ENCODE measurements around the gene ABCG1.

ABCG1 gene

GRCh38 chr21:42303443-42303842, 84.5 kb downstream of the ABCG1 start:
- H3K4me3 ChIP-seq (ENCODE audit: low read depth, low read length) = no peak overlapping the region
- TF ChIP-seq, protein P1, sequence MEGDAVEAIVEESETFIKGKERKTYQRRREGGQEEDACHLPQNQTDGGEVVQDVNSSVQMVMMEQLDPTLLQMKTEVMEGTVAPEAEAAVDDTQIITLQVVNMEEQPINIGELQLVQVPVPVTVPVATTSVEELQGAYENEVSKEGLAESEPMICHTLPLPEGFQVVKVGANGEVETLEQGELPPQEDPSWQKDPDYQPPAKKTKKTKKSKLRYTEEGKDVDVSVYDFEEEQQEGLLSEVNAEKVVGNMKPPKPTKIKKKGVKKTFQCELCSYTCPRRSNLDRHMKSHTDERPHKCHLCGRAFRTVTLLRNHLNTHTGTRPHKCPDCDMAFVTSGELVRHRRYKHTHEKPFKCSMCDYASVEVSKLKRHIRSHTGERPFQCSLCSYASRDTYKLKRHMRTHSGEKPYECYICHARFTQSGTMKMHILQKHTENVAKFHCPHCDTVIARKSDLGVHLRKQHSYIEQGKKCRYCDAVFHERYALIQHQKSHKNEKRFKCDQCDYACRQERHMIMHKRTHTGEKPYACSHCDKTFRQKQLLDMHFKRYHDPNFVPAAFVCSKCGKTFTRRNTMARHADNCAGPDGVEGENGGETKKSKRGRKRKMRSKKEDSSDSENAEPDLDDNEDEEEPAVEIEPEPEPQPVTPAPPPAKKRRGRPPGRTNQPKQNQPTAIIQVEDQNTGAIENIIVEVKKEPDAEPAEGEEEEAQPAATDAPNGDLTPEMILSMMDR (IDR thresholded peaks at IDR 0.05; ENCODE audit: low read depth, low read length) = no peak

DNA sequence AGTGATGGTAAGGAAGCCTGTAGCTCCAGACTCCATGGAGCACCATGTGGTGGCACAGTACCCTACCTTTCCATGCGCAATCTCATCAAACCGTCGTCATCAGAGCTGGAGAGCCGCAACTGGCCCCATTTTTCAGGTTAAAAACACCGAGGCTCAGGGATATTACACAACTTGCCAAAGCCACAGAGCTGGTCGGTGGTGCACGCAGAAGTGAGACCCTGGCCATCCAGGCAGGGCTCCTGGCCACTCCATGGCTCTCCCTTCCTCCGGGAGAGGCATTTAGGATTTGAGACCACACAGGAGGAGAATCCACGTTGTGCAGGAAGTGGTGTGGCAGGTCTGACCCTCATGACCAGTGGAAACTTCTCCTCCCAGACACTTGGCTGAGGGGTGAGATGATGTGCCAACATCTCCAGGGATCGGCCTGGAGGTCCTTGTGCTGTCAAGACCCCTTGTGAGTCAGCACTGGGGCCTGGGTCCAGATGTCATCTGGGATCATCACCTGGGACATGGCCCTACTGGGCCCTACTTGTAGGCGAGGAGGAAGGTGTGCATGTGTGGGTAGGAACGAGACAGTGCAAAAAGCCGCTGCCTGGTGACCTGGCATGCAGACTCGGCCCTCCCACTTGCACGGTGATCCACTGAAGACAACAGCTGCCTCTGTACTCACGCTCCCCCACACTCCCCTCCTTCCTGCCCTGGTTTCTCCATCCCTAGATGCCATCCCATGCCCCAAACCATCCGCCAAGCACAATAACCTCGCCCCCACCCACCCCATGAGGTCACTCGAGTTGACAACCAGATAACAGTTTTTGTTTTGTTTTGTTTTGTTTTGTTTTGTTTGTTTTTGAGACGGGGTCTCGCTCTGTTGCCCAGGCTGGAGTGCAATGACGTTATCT, 85.9 kb downstream of the ABCG1 start:
- TF ChIP-seq, protein P1 (IDR thresholded peaks at IDR 0.05; ENCODE audit: low read depth, low read length) = no peak

DNA sequence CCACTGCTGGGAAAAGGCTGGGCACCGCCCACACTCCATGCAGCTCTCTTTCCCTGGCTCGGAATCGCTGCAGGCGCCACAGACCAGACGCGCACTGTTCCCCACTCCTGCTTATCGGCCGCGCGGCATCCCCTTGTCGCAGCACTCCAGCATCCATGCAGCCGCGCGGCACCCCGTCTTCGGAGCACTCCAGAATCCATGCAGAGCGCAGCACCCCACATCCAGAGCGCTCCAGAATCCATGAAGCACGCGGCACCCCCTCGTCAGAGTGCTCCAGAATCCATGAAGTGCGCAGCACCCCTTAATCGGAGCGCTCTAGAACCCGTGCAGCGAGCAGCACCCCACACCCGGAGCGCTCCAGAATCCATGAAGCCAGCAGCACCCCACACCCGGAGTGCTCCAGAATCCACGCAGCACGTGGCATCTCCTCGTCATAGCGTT, 86.8 kb downstream of the ABCG1 start:
- TF ChIP-seq, protein P1 (IDR thresholded peaks at IDR 0.05; ENCODE audit: low read depth, low read length) = no peak

More for the DNA sequence above, 85.9 kb downstream of the ABCG1 start:
- no peak overlapping the region for H3K4me3 ChIP-seq (ENCODE audit: low read depth, low read length)

GRCh38 chr21:42306366-42307035, 87.6 kb downstream of the ABCG1 start:
- TF ChIP-seq, protein P1 (IDR thresholded peaks at IDR 0.05; ENCODE audit: low read depth, low read length) = no peak
- no peak overlapping the region for H3K4me3 ChIP-seq (ENCODE audit: low read depth, low read length)

More for the DNA sequence above, 86.8 kb downstream of the ABCG1 start:
- no peak overlapping the region for H3K4me3 ChIP-seq (ENCODE audit: low read depth, low read length)

DNA sequence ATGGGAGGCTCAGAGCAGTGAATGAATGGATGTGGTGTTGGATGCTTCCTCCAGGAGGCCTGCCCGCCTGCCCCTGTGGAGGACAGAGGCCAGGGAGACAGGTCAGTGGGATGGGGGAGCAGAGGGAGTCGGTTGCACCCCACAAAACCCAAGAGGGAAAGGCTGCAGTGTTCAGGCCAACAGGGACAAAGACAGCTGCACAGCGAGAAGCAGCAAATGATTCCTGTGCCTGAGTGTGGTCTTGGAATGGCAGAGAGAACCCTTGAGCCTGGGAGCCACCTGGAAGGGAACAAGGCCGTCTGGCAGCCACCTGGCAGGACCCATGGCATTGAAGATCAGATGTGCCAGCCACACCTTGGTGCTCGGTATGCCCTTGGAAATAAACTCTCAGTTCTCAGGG, 88.2 kb downstream of the ABCG1 start:
- no peak overlapping the region for H3K4me3 ChIP-seq (ENCODE audit: low read depth, low read length)
- TF ChIP-seq, protein P1 (IDR thresholded peaks at IDR 0.05; ENCODE audit: low read depth, low read length) = no peak

GRCh38 chr21:42308161-42308913, 89.4 kb downstream of the ABCG1 start:
- TF ChIP-seq, protein P1 (IDR thresholded peaks at IDR 0.05; ENCODE audit: low read depth, low read length) = no peak
- H3K4me3 ChIP-seq (ENCODE audit: low read depth, low read length) = no peak overlapping the region
